Bone marrow (tissue), 2 donors: ENCODE results near the gene UNC5B.

ENCODE experiments used
- DNase-seq, 2 donors: peaks; one replicate each; lab custom pipeline; 2025; lab: John Stamatoyannopoulos, UW

UNC5B gene

DNA sequence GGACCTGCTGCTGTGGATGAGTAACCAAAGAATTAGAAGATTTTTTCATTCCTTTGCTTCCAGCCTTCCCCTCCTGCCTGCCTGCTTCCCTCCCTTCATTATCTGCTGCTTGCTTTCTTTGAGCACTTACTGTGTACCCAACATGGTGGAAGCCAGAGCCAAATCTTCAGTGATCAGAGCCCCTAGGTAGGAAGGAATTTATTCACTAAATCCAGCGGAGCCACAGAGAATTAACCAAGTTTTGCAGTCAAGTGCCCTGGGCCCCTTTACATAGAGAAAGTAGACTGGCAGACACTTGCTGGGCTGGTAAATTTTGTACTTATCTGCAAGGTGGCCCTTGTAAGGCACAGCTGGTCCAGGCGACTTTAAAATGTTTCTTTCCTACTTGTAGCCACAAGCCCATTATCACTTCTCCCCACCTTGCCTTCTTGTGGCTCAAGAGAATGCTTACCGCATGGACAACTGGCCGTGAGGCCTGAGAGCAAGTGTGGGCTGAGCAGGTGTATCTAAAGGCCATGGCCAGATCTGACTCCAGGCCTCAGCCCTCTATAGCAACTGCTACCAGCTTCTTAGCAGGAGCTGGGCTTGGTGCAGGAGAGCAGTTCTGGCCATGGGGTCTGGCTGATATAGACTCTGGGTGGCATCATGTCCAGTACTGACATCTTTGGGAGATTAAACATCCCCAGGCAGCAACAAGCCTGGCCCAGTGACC is 11.1 kb downstream of the UNC5B start:
- no peak for DNase-seq

GRCh38 chr10:71225291-71226058 is 13.1 kb downstream of the UNC5B start:
- no peak for DNase-seq

DNA sequence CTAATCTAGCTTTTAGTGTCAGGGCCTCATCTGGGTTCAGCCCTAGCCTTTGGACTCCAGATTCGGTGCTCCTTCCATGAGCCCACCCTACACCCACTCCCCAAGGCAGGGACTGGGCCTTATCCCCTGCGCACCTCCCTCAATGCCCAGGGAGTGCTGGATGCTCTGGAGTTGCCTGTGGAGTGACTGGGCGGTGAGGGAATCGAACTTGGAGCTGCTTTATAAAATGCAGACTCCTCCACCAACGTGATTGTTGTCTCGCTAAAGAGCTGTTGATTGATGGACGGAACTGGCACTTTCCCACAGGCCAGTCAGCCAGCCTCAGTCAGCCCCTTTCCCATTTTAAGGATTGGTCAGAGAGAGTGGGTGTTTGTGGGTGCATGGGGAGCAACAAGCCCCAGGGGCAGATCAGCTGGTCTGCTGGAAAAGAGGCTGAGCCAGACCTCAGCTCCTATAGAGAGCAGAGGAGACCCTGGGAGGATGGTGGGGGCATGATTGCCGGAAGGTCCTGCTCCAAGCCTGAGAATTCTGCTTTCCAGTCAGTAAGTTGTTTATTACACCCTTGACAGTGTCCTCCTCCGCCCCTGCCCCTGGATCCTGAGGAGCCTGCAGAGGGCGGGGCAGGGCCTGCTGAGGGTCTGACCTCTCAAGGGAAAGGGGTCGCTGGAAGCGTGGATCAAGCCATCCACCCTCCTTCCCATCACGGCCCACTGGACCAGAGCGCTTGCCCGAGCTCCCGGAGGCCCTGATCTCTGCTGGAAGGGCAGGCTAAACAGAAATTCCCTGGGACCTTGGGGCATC is 16.7 kb downstream of the UNC5B start:
- no peak for DNase-seq

- no peak for DNase-seq
Measured at GRCh38 chr10:71229726-71230655, 17.6 kb downstream of the UNC5B start.

GRCh38 chr10:71230656-71231025 is 18.3 kb downstream of the UNC5B start:
- DNase-seq = no peak

- DNase-seq = no peak
Measured at GRCh38 chr10:71231206-71231605, 18.8 kb downstream of the UNC5B start.

- no peak for DNase-seq
Measured at GRCh38 chr10:71232089-71232998, 20.0 kb downstream of the UNC5B start.

GRCh38 chr10:71233482-71233892 is 21.1 kb downstream of the UNC5B start:
- no peak for DNase-seq

DNA sequence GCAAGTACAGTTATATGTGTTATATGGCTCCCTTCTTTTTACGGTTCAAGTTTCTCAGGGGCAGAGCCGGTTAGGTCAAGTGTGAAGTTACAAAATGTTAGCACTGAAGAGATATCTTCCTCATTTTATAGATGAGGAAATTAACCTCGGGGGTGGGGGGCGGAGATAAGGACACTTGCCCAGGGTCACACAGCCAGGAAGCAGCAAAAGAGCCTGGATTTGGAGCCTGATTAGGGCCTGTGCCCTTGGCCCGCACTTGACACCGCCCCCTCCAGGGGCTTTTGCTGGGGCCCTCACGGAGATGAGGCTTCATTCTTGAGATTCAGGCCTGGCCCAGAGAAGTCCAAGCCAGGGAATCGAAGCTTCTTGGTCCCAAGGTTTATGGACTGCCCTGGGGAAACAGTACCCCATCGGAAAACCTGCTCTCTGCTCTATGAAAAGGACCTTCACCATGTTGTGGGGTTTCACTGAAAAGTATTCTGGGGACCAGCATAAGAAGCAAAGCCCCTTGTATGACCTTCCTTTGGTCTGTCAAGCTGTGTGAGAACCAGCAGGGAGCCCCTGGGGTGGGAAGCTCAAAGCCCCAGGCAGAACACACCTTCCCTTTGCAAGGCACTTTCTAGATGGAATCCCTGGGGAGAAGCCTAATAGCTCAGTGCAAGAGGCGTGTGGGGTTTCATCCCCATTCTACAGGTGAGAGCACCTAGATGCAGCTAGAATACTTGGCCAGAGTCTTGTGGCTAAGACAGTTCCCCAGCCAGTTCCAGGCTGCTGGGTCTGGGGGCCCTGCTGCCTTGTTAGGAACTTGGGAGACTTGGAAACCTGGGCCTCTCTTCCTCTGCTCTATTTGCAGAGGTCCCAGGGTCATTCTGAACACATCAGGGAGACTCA is 21.9 kb downstream of the UNC5B start:
- DNase-seq = no peak

GRCh38 chr10:71234970-71235685 is 22.8 kb downstream of the UNC5B start:
- DNase-seq = no peak

DNA sequence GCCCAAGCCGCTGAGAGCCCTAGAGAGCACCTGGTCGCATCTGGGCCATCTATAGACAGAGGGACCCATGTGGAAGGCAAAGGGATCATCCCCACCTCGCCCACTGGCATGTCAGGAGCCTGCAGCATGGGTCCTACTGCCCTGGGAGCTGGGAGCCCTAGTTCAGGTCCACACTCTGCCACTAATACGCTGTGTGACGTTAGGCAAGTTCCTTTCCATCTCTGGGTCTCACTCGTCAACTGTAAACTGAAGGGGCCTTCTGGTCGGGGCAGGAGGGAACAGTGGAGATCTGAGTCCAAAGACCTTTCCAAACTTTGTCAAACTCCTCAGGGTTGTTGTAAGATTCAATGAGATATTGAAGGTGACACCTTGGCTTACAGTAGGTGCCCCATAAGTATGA is 23.4 kb downstream of the UNC5B start:
- no peak for DNase-seq

- DNase-seq = no peak
Measured at GRCh38 chr10:71236286-71236685, 23.9 kb downstream of the UNC5B start.

GRCh38 chr10:71236822-71237682 is 24.7 kb downstream of the UNC5B start:
- no peak for DNase-seq

DNA sequence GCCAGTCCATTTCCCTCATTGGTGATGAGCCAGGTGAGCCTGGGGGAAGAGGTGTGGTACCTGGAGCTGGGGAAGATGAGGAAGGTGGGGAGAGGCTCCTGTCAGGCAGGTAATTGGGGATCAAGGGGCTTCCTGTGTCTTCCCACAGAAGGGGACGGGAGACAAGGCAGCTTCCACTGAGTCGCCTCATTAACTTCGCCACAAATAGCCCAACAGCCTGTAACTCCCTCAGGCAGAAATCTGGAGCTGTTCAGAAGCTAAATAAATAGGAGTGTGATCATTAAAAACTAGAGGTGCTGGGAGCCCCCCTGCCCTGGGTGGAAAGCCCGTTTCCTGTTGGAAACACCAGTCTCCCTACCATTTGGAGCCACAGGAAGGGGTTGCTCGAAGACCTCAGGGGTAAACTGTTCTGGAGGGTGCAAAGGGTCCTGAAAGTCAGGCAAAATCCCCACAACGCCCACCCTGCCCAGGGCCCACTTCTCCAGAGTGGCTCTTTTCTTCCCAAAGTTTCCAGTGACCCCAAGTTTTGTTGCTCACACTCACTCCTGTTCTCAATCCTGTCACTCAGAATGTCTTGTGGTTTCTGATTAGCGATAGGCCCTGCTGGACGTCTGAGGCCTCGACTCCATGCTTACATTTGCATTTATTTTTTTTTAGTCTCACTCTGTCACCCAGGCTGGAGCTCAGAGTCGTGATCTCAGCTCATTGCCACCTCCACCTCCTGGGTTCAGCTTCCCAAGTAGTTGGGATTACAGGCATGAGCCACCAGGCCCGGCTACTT is 25.7 kb downstream of the UNC5B start:
- DNase-seq = no peak

DNA sequence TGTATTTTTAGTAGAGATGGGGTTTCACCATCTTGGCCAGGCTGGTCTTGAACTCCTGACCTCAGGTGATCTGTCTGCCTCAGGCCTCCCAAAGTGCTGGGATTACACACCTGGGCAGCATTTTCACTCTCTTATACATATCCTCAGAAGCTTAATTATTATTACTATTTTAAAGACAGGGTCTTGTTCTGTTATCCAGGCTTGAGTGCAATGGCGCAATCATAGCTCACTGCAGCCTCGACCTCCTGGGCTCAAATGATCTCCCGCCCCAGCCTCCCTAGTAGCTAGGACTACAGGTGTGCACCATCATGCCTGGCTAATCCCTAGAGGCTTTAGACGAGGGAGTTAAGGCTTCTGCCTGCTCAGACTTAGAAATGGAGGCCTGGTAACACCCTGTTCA is 26.3 kb downstream of the UNC5B start:
- DNase-seq = no peak

GRCh38 chr10:71239131-71239915 is 27.0 kb downstream of the UNC5B start:
- DNase-seq = no peak
